Psoas muscle (tissue), 8 donors: ENCODE measurements around the gene CNN2. TPM values are rescaled to one million over a fixed set of nuclear protein-coding genes. Genes with fewer than 3 reads are reported as not detected.

Experiments used
- ATAC-seq, 4 donors: fragments of 200-7000 bp; cut with Tn5 transposase; one replicate each; pipeline ENCODE4 v1.9.1; 2020; ENCODE audit warnings: moderate library complexity in 3 of 4, mild to moderate bottlenecking in 2 of 4
- DNase-seq, 2 donors: peaks; one replicate each; pipeline ENCODE4 v3.0.0-alpha.2; 2020
- H3K27ac ChIP-seq: fragments of 200-600 bp; one replicate; pipeline ENCODE4 v1.8.0; 2022
- H3K27me3 ChIP-seq, 3 donors: fragments of 200-600 bp in 1 of 3; one replicate each; pipeline versions ENCODE4 v1.6.1 to v1.8.0; 2013 to 2022; ENCODE audit warnings: low read length in 2 of 3, mild to moderate bottlenecking in 2 of 3, moderate library complexity in 1 of 3; ENCODE audit not compliant: insufficient read depth in 3 of 3
- H3K36me3 ChIP-seq, 2 donors: fragments of 200-600 bp in 1 of 2; one replicate each; pipeline versions ENCODE4 v1.6.1 to v1.8.0; 2013 to 2022; ENCODE audit warnings: low read depth in 1 of 2, mild to moderate bottlenecking in 1 of 2, moderate library complexity in 1 of 2; ENCODE audit not compliant: insufficient read depth in 1 of 2
- H3K4me1 ChIP-seq: fragments of 200-600 bp; one replicate; pipeline ENCODE4 v1.8.0; 2022
- H3K4me3 ChIP-seq: fragments of 200-600 bp; one replicate; pipeline ENCODE4 v1.8.0; 2022; ENCODE audit warnings: mild to moderate bottlenecking
- H3K9me3 ChIP-seq: fragments of 200-600 bp; one replicate; pipeline ENCODE4 v1.8.0; 2022
- WGBS, 3 donors: extraction: QIAGEN DNeasy Blood & Tissue Kit; methylation state at CpG; one replicate each; pipeline versions ENCODE4 v1.1.6 to v1.1.7; 2013; 5-methylcytosine and 5-hydroxymethylcytosine counted together
- intact Hi-C, 2 donors: fragments of 100-400 bp; cut with DNase I; formaldehyde crosslinking; loops; one replicate each; pipeline versions ENCODE4 v1.11.0 to v1.14.2; 2022
- polyA plus RNA-seq, 3 donors: library from polyadenylated mRNA; stranded (reverse); fragments of 200-250 nt; gene quantifications; one replicate each; pipeline ENCODE4 v1.2.3, GENCODE V29; 2013
- total RNA-seq, 4 donors: library from RNA; stranded (reverse); fragmentation: NEBNext Ultra II Directional in 2 of 4; extraction: Animal tissue kit (Norgen Biotek cat#: 25700) in 2 of 4; gene quantifications; one replicate each; pipeline versions ENCODE4 v1.2.1 to v1.2.4, GENCODE V29; 2021 to 2023
- TF ChIP-seq, protein P1 (sequence below): fragments of 200-600 bp; IDR thresholded peaks from one replicate; pipeline ENCODE4 v1.8.0; 2022; ENCODE audit warnings: antibody characterized with exemption
- donor health status: healthy with polysubstance abuse.
- donor health status: DM: no; HTN: no; CAD: no; lungs with moderate emphysema.
- donor health status: Bipolar disorder and iron deficiency.
- donor health status: healthy.
- donor health status: DM: yes; HTN: yes; CAD: no.
- donor health status: DM: no; HTN: no; CAD: no.
- donor health status: DM: no; HTN: no; CAD: no.
- donor health status: DM: yes; HTN: yes; CAD: no.

Gene CNN2
- total and polyA plus RNA-seq, 7 donors: 1.7 to 9.5 (median 6.3) TPM

GRCh38 chr19:993831-994393, 32.5 kb upstream of the CNN2 start:
- intact Hi-C loops: no loop called here
- 85 to 91% (median 89%) methylated on average over 35 to 43 of the region's 43 CpGs for WGBS, 3 donors
- TF ChIP-seq, protein P1, sequence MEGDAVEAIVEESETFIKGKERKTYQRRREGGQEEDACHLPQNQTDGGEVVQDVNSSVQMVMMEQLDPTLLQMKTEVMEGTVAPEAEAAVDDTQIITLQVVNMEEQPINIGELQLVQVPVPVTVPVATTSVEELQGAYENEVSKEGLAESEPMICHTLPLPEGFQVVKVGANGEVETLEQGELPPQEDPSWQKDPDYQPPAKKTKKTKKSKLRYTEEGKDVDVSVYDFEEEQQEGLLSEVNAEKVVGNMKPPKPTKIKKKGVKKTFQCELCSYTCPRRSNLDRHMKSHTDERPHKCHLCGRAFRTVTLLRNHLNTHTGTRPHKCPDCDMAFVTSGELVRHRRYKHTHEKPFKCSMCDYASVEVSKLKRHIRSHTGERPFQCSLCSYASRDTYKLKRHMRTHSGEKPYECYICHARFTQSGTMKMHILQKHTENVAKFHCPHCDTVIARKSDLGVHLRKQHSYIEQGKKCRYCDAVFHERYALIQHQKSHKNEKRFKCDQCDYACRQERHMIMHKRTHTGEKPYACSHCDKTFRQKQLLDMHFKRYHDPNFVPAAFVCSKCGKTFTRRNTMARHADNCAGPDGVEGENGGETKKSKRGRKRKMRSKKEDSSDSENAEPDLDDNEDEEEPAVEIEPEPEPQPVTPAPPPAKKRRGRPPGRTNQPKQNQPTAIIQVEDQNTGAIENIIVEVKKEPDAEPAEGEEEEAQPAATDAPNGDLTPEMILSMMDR: no peak
- Histone ChIP-seq H3K4me3 (no peak overlapping the region), H3K27me3 (peaks cover 0 to 33% (median 5%) of the 10 kb centered on the region in 3 donors), H3K36me3 (peaks cover 3 to 33% of the 10 kb centered on the region in 2 donors), H3K9me3 (no peaks in the 10 kb centered on the region), H3K4me1 (no peaks in the 10 kb centered on the region), H3K27ac (no peak overlapping the region)
- DNase-seq (no peak), ATAC-seq (no peak)

GRCh38 chr19:994516-994915, 31.9 kb upstream of the CNN2 start:
- intact Hi-C loops: no loop called here
- no peak overlapping the region for H3K27ac ChIP-seq
- H3K27me3 ChIP-seq: peaks cover 0 to 39% (median 11%) of the 10 kb centered on the region in 3 donors
- H3K4me3 ChIP-seq: no peak overlapping the region
- 89 to 94% (median 93%) methylated on average over 17 to 18 of the region's 18 CpGs for WGBS, 3 donors
- H3K9me3 ChIP-seq: no peaks in the 10 kb centered on the region
- DNase-seq (no peak), ATAC-seq (no peak)
- peaks cover 3 to 29% of the 10 kb centered on the region in 2 donors for H3K36me3 ChIP-seq
- no peaks in the 10 kb centered on the region for H3K4me1 ChIP-seq
- TF ChIP-seq, protein P1: no peak

GRCh38 chr19:995051-995827, 31.2 kb upstream of the CNN2 start:
- Histone ChIP-seq H3K36me3 (peaks cover 3 to 25% of the 10 kb centered on the region in 2 donors), H3K27me3 (peaks cover 0 to 46% (median 13%) of the 10 kb centered on the region in 3 donors), H3K4me3 (no peak overlapping the region), H3K4me1 (no peaks in the 10 kb centered on the region), H3K27ac (no peak overlapping the region), H3K9me3 (no peaks in the 10 kb centered on the region)
- no peak for DNase-seq
- 32 to 61% (median 41%) methylated on average over 25 to 26 of the region's 26 CpGs for WGBS, 3 donors
- intact Hi-C loops: no loop called here
- TF ChIP-seq, protein P1: no peak
- ATAC-seq: no peak

DNA sequence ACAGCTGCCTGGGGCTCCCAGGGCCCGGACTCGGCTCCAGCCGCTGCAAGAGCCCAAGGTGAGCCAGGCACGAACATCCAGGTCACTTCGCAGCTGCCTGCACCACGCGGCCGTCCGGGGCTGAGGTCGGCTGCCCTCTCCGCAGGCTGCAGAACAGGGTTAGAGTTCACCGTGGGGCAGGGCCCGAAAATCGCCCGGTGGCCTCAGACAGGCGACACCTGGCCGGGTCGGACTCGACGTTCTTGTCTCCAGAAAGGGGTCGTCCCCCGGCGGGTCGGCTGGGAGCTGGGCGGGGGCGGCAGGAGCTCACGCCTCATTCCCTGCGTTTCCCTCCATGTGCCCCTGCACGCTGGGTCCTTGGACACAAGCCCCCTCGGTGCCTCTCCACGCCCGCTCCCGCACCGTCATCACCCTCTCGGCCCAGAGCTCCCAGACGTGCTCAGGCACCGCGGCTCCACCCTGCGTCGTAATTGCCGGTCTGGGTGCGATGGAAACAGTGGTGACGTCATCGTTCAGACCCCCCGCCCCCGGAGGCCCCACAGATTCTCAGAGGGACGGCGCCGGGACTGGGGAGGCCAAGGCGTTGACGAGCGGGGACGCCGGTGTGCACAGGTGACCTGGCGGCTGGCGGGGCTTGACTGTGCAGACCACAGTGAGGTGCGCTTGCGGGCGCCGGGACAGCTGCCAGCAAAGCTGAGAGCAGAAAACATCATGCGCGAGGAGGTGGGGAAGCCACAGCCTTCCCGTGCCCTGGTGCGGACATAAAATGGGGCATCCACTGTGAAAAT, 30.2 kb upstream of the CNN2 start:
- no peaks in the 10 kb centered on the region for H3K4me1 ChIP-seq
- TF ChIP-seq, protein P1: no peak
- no peak overlapping the region for H3K27ac ChIP-seq
- peak in 1 of 2 donors; percentile 59 for DNase-seq
- intact Hi-C loops: no loop called here
- H3K9me3 ChIP-seq: no peaks in the 10 kb centered on the region
- 4 to 6% (median 6%) methylated on average over 54 to 64 of the region's 64 CpGs for WGBS, 3 donors
- H3K27me3 ChIP-seq: peaks cover 0 to 56% (median 20%) of the 10 kb centered on the region in 3 donors
- H3K4me3 ChIP-seq: no peak overlapping the region
- ATAC-seq: no peak
- peaks cover 3 to 17% of the 10 kb centered on the region in 2 donors for H3K36me3 ChIP-seq
